H9 (cell line): ENCODE results near the gene ANAPC2. TPM values are rescaled to one million over a fixed set of nuclear protein-coding genes. Genes with fewer than 3 reads are reported as not detected.

ENCODE experiments used
- DNase-seq: peaks from one replicate; pipeline ENCODE4 v3.0.0-alpha.2; 2017
- H2AFZ ChIP-seq: one replicate; pipeline ENCODE4 v1.6.1; 2013; ENCODE audit warnings: mild to moderate bottlenecking, low read length, control low read depth, moderate library complexity
- H2AK5ac ChIP-seq: 2 replicates; pipeline ENCODE4 v1.6.1; 2013; ENCODE audit warnings: low read length, control low read depth, mixed read lengths; ENCODE audit not compliant: insufficient read length
- H2BK120ac ChIP-seq: one replicate; pipeline ENCODE4 v1.6.1; 2013; ENCODE audit warnings: low read depth, mild to moderate bottlenecking, low read length, control low read depth, inconsistent platforms; ENCODE audit not compliant: poor library complexity, severe bottlenecking
- H2BK12ac ChIP-seq: 2 replicates; pipeline ENCODE4 v1.6.1; 2013; ENCODE audit warnings: low read length, control low read depth, mixed read lengths, low read depth; ENCODE audit not compliant: insufficient read length
- H2BK15ac ChIP-seq: 2 replicates; pipeline ENCODE4 v1.6.1; 2013; ENCODE audit warnings: low read depth, low read length, control low read depth
- H2BK20ac ChIP-seq: one replicate; pipeline ENCODE4 v1.6.1; 2013; ENCODE audit warnings: low read depth, mild to moderate bottlenecking, low read length, control low read depth, inconsistent platforms; ENCODE audit not compliant: poor library complexity, severe bottlenecking
- H2BK5ac ChIP-seq: 2 replicates; pipeline ENCODE4 v1.6.1; 2013; ENCODE audit warnings: low read length, control low read depth, mixed read lengths; ENCODE audit not compliant: insufficient read length
- H3K14ac ChIP-seq: 2 replicates; pipeline ENCODE4 v1.6.1; 2013; ENCODE audit warnings: low read length, control low read depth; ENCODE audit not compliant: insufficient read depth
- H3K18ac ChIP-seq: 2 replicates; pipeline ENCODE4 v1.6.1; 2013; ENCODE audit warnings: low read depth, mild to moderate bottlenecking, mixed read lengths, low read length, control low read depth; ENCODE audit not compliant: insufficient read length
- H3K23ac ChIP-seq: 2 replicates; pipeline ENCODE4 v1.6.1; 2013; ENCODE audit warnings: low read length, control low read depth, mixed read lengths, low read depth; ENCODE audit not compliant: insufficient read length
- H3K23me2 ChIP-seq: 2 replicates; pipeline ENCODE4 v1.6.1; 2013; ENCODE audit warnings: low read depth, mild to moderate bottlenecking, mixed read lengths, low read length, control low read depth; ENCODE audit not compliant: insufficient read length, poor library complexity, severe bottlenecking
- H3K27ac ChIP-seq: 2 replicates; pipeline ENCODE4 v1.5.1; 2013; ENCODE audit warnings: low read length, control low read depth, mixed read lengths, low read depth; ENCODE audit not compliant: insufficient read length
- H3K27me3 ChIP-seq: 2 replicates; pipeline ENCODE4 v1.6.1; 2013; ENCODE audit warnings: low read length, control low read depth, inconsistent platforms; ENCODE audit not compliant: insufficient read depth
- H3K4ac ChIP-seq: 2 replicates; pipeline ENCODE4 v1.6.1; 2013; ENCODE audit warnings: low read depth, mild to moderate bottlenecking, control low read depth, inconsistent platforms, low read length, moderate library complexity
- H3K4me1 ChIP-seq: 2 replicates; pipeline ENCODE4 v1.6.1; 2013; ENCODE audit warnings: low read length, control low read depth, inconsistent platforms; ENCODE audit not compliant: insufficient read depth
- H3K4me2 ChIP-seq: 2 replicates; pipeline ENCODE4 v1.6.1; 2013; ENCODE audit warnings: low read length, control low read depth, mixed read lengths; ENCODE audit not compliant: insufficient read length, insufficient read depth
- H3K56ac ChIP-seq: 2 replicates; pipeline ENCODE4 v1.6.1; 2013; ENCODE audit warnings: low read depth, mild to moderate bottlenecking, mixed read lengths, low read length, control low read depth; ENCODE audit not compliant: insufficient read length
- H3K79me1 ChIP-seq: 2 replicates; pipeline ENCODE4 v1.6.1; 2013; ENCODE audit warnings: low read depth, mild to moderate bottlenecking, moderate library complexity, low read length, control low read depth, inconsistent platforms; ENCODE audit not compliant: insufficient read depth, poor library complexity, severe bottlenecking
- H3K79me2 ChIP-seq: 2 replicates; pipeline ENCODE4 v1.6.1; 2013; ENCODE audit warnings: low read length, control low read depth, inconsistent platforms; ENCODE audit not compliant: insufficient read depth
- H3K9ac ChIP-seq: 2 replicates; pipeline ENCODE4 v1.6.1; 2013; ENCODE audit warnings: low read length, control low read depth, mixed read lengths; ENCODE audit not compliant: insufficient read length; ENCODE audit errors: extremely low read depth
- H3K9me3 ChIP-seq: one replicate; pipeline ENCODE4 v1.6.1; 2013; ENCODE audit warnings: low read depth, low read length, inconsistent platforms; ENCODE audit not compliant: control insufficient read depth
- H3T11ph ChIP-seq: one replicate; pipeline ENCODE4 v1.6.1; 2013; ENCODE audit warnings: mild to moderate bottlenecking, low read length, control low read depth, inconsistent platforms
- H4K20me1 ChIP-seq: one replicate; pipeline ENCODE4 v1.6.1; 2013; ENCODE audit not compliant: control insufficient read depth, insufficient read length, insufficient read depth
- H4K5ac ChIP-seq: 2 replicates; pipeline ENCODE4 v1.6.1; 2013; ENCODE audit warnings: low read depth, mild to moderate bottlenecking, mixed read lengths, low read length, control low read depth; ENCODE audit not compliant: insufficient read length
- H4K8ac ChIP-seq: replicated peaks from 2 replicates; pipeline ENCODE4 v1.6.1; 2013; ENCODE audit warnings: low read length, control low read depth, mixed read lengths, low read depth; ENCODE audit not compliant: insufficient read length
- H4K91ac ChIP-seq: 2 replicates; pipeline ENCODE4 v1.6.1; 2013; ENCODE audit warnings: low read depth, mild to moderate bottlenecking, moderate library complexity, mixed read lengths, low read length, control low read depth; ENCODE audit not compliant: insufficient read length
- H3K27ac Mint-ChIP-seq, 3 experiments: 2 replicates in 2 of 3; 3 replicates in 1 of 3; pipeline ENCODE4 v1.8.0; 2020 to 2021; ENCODE audit warnings: mixed read lengths in 3 of 3, mild to moderate bottlenecking in 1 of 3, moderate library complexity in 1 of 3
- H3K27me3 Mint-ChIP-seq: 2 replicates; pipeline ENCODE4 v1.8.0; 2021; ENCODE audit warnings: low read depth, mild to moderate bottlenecking, moderate library complexity, mixed read lengths
- H3K36me3 Mint-ChIP-seq, 3 experiments: 2 replicates in 2 of 3; 3 replicates in 1 of 3; pipeline ENCODE4 v1.8.0; 2020 to 2021; ENCODE audit warnings: low read depth in 3 of 3, mixed read lengths in 3 of 3; ENCODE audit not compliant: insufficient read depth in 1 of 3
- H3K4me1 Mint-ChIP-seq, 2 experiments: 2 replicates each; pipeline ENCODE4 v1.8.0; 2020; ENCODE audit warnings: mixed read lengths in 2 of 2
- H3K4me3 Mint-ChIP-seq, 2 experiments: 2 replicates in 1 of 2; 3 replicates in 1 of 2; pipeline ENCODE4 v1.8.0; 2020 to 2021; ENCODE audit warnings: mild to moderate bottlenecking in 2 of 2, mixed read lengths in 2 of 2, moderate library complexity in 1 of 2
- H3K9me3 Mint-ChIP-seq, 2 experiments: 2 replicates in 1 of 2; 3 replicates in 1 of 2; pipeline ENCODE4 v1.8.0; 2020; ENCODE audit warnings: mild to moderate bottlenecking in 2 of 2, mixed read lengths in 2 of 2, moderate library complexity in 1 of 2
- CTCF ChIP-seq: fragments of 200-600 bp; sonication (generic); conservative IDR thresholded peaks from 3 replicates; pipeline ENCODE4 v1.8.0; 2021; ENCODE audit warnings: antibody characterized with exemption, mild to moderate bottlenecking
- WGBS: extraction: QIAGEN DNeasy Blood & Tissue Kit; methylation state at CpG from one replicate; pipeline ENCODE4 v1.1.7; 2013; ENCODE audit warnings: missing lambda C conversion rate, low lambda C conversion rate, mixed read lengths; ENCODE audit not compliant: insufficient read length; ENCODE audit errors: extremely low coverage; 5-methylcytosine and 5-hydroxymethylcytosine counted together
- total RNA-seq: library from RNA; stranded (reverse); gene quantifications from 2 replicates; pipeline ENCODE4 v1.2.1, GENCODE V29; 2021

Gene ANAPC2
- total RNA-seq, 1 experiment from 2014 or later, result 54.8 TPM

GRCh38 chr9:137166380-137167229 is 21.8 kb downstream of the ANAPC2 start:
- Histone ChIP-seq H4K5ac (no peak overlapping the region), H4K20me1 (peaks cover 2% of the 10 kb centered on the region), H3K23ac (no peak overlapping the region), H3K4me2 (no peak overlapping the region), H2AFZ (no peak overlapping the region), H3K79me2 (no peaks in the 10 kb centered on the region), H4K91ac (no peak overlapping the region), H3T11ph (no peak overlapping the region), H3K9me3 (no peaks in the 10 kb centered on the region), H3K27me3 (peaks cover 42% of the 10 kb centered on the region; the same call in 1 of the 2 replicates), H3K18ac (no peak overlapping the region), H3K79me1 (no peaks in the 10 kb centered on the region), H3K9ac (no peak overlapping the region), H3K56ac (no peak overlapping the region), H2AK5ac (no peak overlapping the region), H4K8ac (no peak overlapping the region), H2BK5ac (no peak overlapping the region), H3K4ac (no peak overlapping the region), H3K23me2 (peaks cover 20% of the 10 kb centered on the region), H2BK12ac (no peak overlapping the region), H2BK15ac (no peak overlapping the region), H3K14ac (no peak overlapping the region), H3K4me1 (no peaks in the 10 kb centered on the region), H2BK20ac (no peak overlapping the region), H2BK120ac (no peak overlapping the region), H3K27ac (no peak overlapping the region)
- Mint-ChIP-seq H3K4me1 (peaks cover 3 to 12% of the 10 kb centered on the region in 2 experiments), H3K4me3 (no peak overlapping the region; a peak in 1 of 5 replicates), H3K9me3 (no peaks in the 10 kb centered on the region; a peak in 1 of 5 replicates), H3K36me3 (no peaks in the 10 kb centered on the region), H3K27ac (no peak overlapping the region), H3K27me3 (peaks cover 90% of the 10 kb centered on the region)
- no peak for DNase-seq
- WGBS, result no CpG with 5 or more reads among the region's 22 CpGs
- no peak for TF ChIP-seq CTCF
